GM20431 (cell line): ENCODE measurements around the gene PRPH.

ENCODE experiments used
- in situ Hi-C: fragments of 300-500 bp; cut with MseI, MboI; formaldehyde crosslinking; loops from one replicate; pipeline ENCODE4 v1.15.0; 2020; ENCODE audit warnings: low sequenced_read_pairs; ENCODE audit not compliant: unreplicated experiment

The PRPH gene

DNA sequence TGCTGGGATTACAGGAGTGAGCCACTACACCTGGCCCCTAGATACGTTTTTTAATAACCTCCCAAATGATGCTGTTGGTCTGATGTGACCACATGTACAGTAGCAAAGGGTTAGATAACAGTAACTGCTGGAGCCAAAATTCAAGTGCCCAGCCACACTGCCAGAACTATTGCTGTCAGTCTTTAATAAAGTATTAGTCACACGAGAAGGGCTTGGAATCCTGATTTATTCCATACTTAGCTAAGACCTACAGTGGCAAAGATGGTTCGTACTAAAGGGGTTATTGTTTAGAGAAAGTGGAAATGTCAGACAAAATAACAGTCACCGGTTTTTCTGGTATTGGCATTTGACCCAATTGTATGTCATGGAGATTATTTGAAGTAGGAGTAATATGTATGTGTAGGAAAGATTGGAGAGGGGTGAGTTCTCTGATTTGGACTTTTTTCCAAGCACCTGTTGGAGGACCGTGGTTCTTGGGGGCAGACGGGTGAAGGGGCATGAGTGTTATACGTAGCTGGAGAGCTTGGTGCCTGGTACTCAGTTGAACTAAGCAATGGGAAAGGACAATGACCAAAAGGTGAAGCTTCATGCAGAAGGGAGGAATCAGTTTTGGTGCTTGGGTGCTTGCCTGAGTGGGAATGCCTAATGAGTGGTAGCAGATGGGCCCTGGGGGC is 20.4 kb upstream of the PRPH start:
- in situ Hi-C loops, result no loop called here

DNA sequence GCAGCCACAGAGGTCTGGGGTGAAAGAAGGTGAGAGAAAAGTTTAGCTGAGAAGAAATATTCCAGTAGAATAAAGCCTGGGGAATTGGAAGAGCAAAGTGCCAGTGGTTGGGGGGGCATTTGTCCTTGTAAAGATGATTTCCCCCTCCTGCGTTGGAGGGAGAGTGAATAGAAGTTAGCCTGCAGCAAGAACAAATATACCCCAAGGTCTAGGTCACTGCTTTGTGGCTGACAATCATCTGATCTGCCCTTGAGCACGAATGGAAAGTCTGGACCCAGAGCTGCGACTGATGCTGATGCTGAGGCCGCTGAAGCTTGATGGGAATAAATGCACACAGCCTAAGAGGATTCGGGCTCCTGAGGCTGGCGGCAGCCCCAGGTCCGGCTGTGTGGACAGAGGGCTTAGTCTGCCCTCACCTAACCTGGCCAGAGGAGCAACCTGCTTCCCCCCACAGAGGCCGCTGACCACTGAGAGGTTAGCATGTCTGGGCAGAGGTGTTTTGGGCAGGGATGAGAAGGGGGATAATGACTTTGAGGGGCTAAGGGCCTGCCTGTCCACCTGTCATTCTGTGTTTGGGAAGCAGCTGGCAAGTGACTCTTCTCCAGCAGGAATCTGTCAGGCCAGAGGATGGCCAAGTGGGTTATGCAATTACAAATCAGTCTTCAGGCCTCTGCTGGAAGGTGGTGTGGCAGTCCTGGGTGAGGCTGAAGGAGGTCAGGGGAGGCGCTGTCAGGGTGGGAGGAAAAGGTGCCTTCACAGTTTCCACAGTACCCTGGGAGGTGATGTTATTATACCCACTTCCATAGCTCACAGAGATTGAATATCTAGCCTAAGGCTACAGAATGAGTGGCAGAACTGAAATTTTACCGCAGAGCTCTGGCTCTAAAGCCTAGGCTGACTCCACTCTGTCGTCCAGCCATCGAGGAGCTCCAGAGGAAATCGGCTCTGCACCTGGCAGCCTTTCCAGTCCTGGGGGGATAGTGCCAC is 18.4 kb upstream of the PRPH start:
- in situ Hi-C loops, result no loop called here

DNA sequence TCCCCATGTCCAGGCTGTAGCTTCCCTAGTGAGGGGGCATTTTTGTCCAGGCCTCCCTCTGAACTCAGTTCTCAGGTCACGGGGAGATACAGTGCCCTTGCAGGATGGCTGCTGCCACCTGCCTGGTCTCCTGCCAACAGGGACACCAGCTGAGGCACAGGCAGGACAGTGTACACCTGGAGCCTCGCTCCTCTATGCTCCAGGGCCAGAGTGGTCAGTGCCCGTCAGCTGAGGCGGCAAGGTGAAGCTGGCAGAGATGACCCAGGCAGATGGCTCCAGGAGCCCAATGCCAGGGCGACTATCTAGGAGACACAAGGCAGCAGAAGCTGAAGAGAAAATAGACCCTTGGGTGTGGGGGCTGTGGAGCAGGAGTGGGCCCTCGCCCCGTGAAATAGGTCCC is 17.5 kb upstream of the PRPH start:
- in situ Hi-C loops, result no loop called here

DNA sequence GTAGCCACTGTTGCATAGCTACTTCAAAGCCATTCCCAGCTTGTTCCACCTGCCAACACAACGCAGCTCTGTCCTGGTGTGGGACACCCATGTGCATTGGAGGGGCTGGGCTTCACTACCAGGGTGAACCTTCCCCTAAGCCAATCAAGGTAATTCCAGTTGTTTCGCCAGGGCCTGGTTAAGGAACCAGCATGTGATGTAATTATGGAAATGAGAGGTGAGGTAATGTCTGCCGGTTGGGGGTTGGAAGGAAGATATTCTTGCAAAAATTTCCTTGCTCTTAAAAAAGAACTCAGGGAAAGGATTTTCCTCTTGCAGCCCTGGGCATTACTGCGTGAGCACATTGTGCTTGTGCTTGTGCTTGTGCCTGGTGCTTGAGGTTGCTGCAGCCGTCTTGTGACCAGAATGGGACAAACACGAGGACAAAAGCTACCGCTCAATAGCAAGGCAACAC is 15.2 kb upstream of the PRPH start:
- in situ Hi-C loops, result loop anchor here (10.0 kb wide), 1 partner anchor 65 kb away; the partner anchor contains the start of gene DNAJC22

DNA sequence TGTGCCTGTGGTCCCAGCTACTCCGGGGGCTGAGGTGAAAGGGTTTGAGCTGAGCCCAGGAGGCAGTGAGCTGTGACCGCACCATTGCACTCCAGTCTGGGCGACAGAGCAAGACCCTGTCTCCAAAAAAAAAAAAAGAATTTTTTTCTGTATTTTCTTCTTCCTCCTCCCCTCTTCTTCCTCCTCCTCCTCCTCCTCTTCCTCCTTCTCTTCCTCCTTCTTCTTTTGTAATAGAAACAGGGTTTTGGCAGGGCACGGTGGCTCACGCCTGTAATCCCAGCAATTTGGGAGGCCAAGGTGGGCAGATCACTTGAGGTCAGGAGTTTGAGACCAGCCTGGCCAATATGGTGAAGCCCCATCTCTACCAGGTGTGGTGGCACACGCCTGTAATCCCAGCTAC is 14.4 kb upstream of the PRPH start:
- in situ Hi-C loops, result loop anchor here (10.0 kb wide), 1 partner anchor 64 kb away; the partner anchor contains the start of gene DNAJC22

DNA sequence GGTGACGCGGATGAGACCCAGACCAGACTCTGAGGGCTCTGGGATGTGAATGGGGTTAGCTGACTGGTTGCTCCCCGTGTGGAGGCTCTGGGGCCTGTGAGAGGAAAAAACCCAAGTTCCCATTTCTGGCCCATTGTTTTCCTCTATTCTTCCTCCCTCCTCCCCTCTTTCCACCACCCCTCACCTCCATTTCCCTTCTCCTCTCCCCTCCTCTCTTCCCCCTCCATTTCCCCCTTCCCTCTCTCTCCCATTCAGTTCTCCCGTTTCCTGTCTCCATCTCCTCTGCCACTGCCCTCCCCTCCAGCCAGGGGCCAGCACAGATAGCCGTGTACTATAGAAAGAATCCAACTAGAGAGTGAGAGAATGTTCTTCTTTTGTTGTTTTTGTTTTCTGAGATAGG is 12.6 kb upstream of the PRPH start:
- in situ Hi-C loops, result loop anchor here (10.0 kb wide), 1 partner anchor 62 kb away; the partner anchor contains the start of gene DNAJC22

DNA sequence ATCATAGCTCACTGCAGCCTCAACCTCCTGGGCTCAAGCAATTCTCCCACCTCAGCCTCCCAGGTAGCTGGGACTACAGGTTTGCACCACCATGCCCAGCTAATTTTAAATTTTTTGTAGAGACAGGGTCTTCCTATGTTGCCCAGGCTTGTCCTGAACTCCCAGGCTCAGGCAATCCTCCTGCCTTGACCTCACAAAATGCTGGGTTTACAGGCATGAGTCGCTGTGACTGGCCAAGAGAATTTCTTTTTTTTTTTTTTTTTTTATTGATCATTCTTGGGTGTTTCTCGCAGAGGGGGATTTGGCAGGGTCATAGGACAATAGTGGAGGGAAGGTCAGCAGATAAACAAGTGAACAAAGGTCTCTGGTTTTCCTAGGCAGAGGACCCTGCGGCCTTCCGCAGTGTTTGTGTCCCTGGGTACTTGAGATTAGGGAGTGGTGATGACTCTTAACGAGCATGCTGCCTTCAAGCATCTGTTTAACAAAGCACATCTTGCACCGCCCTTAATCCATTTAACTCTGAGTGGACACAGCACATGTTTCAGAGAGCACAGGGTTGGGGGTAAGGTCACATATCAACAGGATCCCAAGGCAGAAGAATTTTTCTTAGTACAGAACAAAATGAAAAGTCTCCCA is 12.1 kb upstream of the PRPH start:
- in situ Hi-C loops, result loop anchor here (10.0 kb wide), 1 partner anchor 62 kb away; the partner anchor contains the start of gene DNAJC22

DNA sequence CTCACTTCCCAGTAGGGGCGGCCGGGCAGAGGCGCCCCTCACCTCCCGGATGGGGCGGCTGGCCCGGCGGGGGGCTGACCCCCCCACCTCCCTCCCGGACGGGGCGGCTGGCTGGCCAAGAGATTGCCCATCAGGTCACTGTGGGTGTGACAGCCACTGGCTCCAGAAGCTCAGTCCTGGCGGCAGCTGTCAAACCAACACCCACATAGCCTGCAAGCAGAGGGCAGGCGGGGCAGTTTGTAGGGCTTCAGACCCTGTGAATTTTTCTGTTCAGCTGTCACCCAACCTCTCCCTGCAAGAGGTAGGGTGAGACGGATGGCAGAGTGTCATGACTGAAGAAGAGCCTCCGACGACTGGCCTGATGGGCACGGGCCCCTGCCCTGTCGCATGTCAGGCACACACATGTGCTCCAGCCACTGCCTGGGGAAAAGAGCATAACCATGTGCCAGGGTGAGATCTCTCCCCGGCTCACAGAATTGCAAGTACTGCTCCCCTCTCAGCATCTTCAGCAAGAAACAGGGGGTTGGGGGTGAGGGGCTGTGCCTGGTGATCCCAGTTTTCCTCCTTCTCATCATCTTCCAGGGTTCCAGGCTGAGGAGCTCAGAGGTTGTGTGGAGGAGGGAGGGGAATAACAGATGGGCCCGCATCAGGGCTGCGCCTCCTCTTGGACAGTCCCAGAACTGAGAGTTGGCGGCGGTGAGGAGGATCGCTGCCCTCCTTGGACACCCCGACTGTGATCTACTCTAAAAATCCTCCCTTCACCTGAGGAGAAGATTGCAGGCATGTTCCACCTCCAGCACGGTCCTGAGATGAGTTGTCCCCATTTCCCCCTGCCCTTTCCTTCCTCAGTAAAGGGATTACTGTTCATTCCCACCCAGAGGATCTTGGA is 11.2 kb upstream of the PRPH start:
- in situ Hi-C loops, result loop anchor here (10.0 kb wide), 1 partner anchor 61 kb away; the partner anchor contains the start of gene DNAJC22

DNA sequence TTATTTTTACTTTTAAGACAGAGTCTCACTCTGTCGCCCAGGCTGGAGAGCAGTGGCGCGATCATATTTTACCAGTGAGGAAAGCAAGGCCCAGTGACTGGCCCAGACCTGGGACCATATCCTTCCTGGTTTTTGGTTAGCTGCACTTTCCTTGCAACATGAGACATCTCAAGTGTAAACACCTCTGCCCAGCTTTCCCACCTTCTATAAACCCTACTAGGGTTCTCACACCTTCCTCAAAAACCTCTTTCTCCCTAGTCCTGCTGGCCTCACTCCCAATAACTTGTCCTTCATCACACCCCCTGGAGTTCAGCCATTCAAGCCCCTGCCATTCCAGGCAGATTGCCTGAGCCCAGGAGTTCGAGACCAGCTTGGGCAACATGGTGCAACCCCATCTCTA is 10.3 kb upstream of the PRPH start:
- in situ Hi-C loops, result loop anchor here (10.0 kb wide), 1 partner anchor 60 kb away; the partner anchor contains the start of gene DNAJC22

DNA sequence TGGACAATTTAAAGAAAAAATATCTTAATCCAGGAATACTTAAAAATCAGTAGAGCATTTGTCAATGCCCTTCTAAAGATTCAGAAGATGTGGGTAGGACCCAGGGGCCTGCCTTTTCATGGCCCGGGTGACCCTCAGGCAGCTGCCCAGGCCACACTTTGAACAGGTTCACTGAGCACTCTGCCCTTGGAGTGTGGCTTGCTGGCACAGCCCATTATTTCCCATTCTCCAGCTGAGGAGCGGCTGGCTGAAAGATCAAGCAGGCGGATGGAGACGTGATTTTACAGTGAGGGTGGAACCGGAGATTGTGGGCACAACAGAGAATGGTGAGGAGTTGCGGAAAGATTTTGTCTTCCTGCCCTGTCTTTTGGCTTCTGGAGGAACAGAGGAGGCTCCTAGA is 7.1 kb upstream of the PRPH start:
- in situ Hi-C loops, result loop anchor here (10.0 kb wide), 1 partner anchor 57 kb away; the partner anchor contains the start of gene DNAJC22

DNA sequence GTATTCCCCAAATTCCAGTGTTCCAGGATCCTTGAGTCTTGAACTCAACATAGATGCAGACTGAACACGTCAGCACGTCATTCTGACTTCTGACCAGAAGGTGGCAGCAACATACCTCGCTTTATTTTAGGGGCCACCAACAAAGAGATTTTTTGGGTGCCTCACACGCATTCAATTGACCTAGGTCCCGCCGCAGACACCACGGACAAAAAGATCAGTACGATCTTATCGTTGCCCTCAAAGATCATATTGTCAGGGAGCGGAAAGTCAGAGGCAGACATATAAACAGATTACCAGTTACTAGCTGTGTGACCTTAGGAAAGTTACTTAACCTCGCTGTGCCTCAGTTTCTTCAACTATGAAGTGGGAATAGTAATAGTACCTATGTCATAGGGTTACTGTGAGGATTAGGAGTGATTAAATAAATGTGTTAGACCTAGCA is 6.5 kb upstream of the PRPH start:
- in situ Hi-C loops, result loop anchor here (10.0 kb wide), 1 partner anchor 56 kb away; the partner anchor contains the start of gene DNAJC22

DNA sequence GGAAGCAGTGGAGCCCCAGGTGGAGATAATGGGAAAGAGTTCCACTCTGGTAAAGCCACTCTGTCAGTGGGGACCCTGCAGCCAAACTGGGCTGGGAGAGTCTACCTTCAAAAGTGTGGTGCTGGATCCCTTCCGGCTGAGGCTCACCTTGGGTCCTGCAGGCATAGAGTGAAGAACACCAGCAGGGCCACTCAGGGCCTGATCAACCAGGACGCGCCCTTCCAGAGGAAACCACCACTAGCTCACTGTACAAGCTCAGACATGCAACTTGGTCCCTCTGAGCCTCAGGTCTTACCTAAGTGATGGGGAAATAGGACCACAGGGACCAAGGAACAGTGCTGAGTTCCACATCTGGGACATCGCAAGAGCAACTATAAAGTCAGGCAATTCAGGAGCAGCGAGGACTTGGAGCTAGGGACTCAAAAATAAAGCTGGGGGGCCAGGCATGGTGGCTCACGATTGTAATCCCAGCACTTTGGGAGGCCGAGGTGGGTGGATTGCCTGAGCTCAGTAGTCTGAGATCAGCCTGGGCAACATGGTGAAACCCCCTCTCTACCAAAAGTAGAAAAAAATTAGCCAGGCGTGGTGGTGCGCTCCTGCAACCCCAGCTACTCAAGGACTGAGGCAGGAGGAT is 5.9 kb upstream of the PRPH start:
- in situ Hi-C loops, result loop anchor here (10.0 kb wide), 1 partner anchor 56 kb away; the partner anchor contains the start of gene DNAJC22

DNA sequence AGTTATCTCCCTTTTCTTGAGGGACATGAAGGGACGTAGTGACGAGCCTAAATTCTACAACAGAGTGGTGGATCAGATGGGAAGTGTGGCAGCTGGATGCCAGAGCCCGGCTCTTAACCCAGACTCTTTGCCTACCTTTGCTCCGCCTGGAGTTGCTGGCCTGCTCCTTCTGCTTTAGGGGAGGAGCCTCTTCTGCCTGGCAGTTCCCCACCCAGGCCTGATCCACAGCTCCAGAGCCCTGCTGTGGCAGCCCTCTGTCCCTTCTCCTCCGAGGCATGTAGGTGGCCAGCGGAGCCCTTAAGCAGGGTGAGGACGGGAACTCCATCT is 2.3 kb upstream of the PRPH start:
- in situ Hi-C loops, result no loop called here

DNA sequence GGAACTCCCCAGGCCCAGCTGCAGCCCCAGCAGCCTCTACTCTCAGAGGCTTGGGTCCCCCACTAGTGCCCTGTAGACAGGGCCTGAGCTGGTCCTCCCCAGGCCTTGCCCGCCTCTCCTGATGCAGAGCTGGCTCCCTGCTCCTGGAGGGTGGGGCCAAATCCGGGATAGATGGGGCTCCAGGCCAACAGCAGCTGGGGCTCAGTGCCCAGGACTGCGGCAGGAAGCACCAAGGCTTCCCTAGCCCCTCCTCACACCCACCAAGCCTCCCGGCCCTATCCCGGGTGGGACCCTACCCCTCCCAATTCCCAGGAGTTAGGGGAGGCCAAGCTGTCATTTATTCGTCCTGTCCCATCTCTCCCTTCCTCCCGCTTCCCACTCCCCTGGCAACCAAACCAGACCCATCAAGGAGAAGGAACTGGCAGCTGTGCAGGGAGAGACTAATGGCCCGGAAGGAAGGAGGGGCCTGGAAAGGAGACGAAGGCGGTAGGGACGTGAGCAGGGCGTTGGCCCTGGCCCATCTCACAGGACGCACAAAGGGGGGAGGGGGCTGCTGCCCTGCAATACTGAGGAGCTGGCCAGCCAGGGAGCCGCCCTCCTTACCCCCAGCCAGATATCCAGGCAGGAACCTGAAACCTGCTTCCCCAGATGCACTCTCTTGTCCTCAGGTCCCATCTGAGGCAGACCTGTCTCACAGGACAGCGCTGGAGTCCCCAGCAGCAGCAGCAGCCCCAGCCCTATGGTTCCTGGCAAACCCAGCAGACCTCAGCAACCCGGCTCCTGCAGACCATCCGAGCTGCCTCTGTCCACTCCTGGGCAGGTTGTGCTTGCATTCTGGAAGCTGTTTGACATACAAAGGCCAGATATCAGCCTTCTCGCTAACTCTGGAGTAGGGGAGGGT is 1.6 kb upstream of the PRPH start:
- in situ Hi-C loops, result no loop called here

DNA sequence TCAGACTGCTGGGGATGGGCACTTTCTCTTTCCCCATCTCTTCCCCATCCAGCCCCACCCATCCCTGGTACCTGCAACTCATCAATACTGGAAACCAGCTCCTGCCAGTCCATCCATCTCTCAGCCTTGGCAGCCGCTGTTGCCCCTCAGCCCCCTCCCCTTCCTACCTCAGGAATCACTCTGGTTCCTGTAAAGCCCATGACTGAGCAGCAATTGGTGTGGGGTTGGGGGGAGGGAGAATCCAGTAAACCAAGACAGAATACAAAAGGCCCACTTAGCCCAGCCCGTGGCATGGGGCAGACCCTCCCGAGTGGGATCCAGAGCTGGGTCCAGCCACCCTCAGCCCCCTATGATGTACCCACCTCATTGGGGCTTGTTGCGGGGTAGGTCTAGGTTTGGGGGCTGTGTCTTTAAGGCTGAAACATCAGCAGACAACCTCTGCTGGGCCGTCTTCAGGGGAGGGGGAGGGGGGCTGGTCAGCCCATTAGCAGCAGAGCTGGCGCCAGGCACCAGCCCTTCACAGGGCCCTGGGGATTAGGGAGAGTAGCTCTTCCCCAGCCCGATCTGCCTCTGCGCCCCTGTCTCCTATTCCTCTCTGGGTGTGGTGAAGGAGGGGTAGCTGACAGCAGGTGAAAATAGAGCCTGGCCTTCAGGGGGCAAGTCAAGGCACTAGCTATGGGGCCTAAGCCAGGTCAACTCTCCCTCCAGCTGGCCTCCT is 702 bp upstream of the PRPH start:
- in situ Hi-C loops, result no loop called here

DNA sequence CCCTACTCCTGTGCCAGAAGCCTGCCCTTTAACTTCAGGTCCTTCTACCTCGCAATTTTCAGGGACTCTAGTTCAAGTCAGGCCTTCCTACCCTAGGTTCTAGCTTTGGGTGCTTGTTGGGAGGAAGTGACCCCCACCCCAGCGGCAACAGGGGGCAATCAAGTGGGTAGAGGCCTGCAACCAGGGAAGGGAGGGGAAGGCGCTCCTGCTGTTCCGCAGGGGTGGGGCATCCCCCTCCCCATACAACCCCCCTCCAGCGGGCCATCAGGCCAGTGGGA is 204 bp upstream of the PRPH start:
- in situ Hi-C loops, result no loop called here

DNA sequence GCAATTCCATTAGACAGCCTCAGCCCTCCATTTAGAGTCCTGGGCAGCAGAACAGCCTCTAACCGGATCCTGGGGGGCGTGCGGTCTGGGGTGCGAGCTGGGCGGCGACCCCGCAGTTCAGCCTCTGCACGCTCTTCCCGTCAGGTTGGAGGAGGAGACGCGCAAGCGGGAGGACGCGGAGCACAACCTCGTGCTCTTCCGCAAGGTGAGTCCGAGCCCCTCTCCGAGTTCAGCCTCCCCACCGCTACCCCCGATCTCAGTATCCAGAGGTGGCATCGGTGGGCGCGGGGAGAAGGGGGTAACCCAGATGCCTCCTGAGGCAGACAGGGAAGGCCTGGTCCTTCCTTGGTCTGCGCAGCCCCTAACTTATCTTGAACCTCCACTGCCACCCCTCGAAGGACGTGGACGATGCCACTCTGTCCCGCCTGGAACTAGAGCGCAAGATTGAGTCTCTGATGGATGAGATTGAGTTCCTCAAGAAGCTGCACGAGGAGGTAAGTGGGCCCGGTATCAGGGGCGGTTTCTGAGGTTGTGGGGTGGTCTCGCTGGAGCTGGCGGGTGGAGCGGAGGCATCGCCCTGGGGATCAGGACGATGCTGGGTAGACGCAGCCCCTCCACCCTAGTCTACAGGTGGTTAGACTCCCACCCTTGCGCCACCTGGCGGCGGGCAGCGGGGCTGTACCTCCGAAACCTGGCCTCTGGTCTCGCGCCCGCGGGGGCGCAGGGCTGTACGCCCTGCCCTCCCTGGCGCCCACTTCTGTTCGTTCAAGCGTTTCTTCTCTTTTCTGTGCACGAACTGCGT is 1.3 kb downstream of the PRPH start:
- in situ Hi-C loops, result no loop called here
